ENCODE results near the gene USH2A.

DNA sequence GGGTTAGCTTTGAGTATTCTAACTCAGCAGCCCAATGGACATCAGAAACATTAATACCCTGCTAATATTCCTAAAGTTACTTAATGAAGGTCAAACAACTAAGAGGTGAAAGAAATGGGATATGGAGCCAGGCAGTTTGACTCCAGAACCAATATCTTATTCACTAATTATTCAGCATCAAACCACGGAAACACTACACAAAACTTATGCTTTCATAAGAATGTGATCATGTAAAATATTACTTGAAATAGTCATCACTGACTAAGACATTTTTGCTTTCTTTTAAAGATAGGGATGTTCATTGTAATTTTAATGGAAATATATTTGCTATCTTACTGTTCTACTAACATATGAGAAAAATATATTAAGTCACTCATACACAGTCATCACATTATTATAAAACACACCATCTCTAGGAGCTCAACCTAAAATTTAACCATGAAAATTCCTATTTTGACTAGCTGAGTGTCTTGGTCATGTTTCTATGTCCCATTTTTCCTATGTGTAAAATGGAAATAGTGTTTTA, 615.3 kb downstream of the USH2A start:
- TF ChIP-seq POLR2A (IDR thresholded peaks at IDR 0.05): no peak
- TF ChIP-seq, protein P1, sequence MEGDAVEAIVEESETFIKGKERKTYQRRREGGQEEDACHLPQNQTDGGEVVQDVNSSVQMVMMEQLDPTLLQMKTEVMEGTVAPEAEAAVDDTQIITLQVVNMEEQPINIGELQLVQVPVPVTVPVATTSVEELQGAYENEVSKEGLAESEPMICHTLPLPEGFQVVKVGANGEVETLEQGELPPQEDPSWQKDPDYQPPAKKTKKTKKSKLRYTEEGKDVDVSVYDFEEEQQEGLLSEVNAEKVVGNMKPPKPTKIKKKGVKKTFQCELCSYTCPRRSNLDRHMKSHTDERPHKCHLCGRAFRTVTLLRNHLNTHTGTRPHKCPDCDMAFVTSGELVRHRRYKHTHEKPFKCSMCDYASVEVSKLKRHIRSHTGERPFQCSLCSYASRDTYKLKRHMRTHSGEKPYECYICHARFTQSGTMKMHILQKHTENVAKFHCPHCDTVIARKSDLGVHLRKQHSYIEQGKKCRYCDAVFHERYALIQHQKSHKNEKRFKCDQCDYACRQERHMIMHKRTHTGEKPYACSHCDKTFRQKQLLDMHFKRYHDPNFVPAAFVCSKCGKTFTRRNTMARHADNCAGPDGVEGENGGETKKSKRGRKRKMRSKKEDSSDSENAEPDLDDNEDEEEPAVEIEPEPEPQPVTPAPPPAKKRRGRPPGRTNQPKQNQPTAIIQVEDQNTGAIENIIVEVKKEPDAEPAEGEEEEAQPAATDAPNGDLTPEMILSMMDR (IDR thresholded peaks at IDR 0.05): no peak

Measured in lower leg skin (tissue), 3 donors.